ENCODE data around the gene KHDRBS1.
A peak's percentile ranks its signal among the peaks of the same experiment; 100 is the strongest.

Gene KHDRBS1, protein sequence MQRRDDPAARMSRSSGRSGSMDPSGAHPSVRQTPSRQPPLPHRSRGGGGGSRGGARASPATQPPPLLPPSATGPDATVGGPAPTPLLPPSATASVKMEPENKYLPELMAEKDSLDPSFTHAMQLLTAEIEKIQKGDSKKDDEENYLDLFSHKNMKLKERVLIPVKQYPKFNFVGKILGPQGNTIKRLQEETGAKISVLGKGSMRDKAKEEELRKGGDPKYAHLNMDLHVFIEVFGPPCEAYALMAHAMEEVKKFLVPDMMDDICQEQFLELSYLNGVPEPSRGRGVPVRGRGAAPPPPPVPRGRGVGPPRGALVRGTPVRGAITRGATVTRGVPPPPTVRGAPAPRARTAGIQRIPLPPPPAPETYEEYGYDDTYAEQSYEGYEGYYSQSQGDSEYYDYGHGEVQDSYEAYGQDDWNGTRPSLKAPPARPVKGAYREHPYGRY

GRCh38 chr1:32013386-32014198 lies at the start of gene KHDRBS1:
KHDRBS1 (plus strand) TSS chr1:32013868; CDS start chr1:32013996, 128 bp downstream.
- TF ChIP-seq USF1 (IDR thresholded peaks at IDR 0.05) (peak; percentile 96), YY1 (IDR thresholded peaks at IDR 0.05; ENCODE audit: low read depth) (no peak), FOXM1 (IDR thresholded peaks at IDR 0.05; ENCODE audit: borderline replicate concordance, low read depth) (no peak), EGR1 (IDR thresholded peaks at IDR 0.05) (peak; percentile 35; the same call in 1 of the 2 replicates), TAF1 (IDR thresholded peaks at IDR 0.05; ENCODE audit: low read depth) (peak; percentile 93), TCF12 (IDR thresholded peaks at IDR 0.05; ENCODE audit: low read depth) (peak; percentile 31; the same call in 1 of the 2 replicates), RAD21 (IDR thresholded peaks at IDR 0.05; ENCODE audit: low read depth) (no peak), EP300 (IDR thresholded peaks at IDR 0.05; ENCODE audit: borderline replicate concordance) (no peak; the same call in none of the 2 replicates), ZBTB7A (IDR thresholded peaks at IDR 0.05; ENCODE audit: low read depth) (no peak), MAX (IDR thresholded peaks at IDR 0.05) (peak; percentile 94), TEAD4 (IDR thresholded peaks at IDR 0.05) (peak; percentile 84)
- TF ChIP-seq, protein P1, sequence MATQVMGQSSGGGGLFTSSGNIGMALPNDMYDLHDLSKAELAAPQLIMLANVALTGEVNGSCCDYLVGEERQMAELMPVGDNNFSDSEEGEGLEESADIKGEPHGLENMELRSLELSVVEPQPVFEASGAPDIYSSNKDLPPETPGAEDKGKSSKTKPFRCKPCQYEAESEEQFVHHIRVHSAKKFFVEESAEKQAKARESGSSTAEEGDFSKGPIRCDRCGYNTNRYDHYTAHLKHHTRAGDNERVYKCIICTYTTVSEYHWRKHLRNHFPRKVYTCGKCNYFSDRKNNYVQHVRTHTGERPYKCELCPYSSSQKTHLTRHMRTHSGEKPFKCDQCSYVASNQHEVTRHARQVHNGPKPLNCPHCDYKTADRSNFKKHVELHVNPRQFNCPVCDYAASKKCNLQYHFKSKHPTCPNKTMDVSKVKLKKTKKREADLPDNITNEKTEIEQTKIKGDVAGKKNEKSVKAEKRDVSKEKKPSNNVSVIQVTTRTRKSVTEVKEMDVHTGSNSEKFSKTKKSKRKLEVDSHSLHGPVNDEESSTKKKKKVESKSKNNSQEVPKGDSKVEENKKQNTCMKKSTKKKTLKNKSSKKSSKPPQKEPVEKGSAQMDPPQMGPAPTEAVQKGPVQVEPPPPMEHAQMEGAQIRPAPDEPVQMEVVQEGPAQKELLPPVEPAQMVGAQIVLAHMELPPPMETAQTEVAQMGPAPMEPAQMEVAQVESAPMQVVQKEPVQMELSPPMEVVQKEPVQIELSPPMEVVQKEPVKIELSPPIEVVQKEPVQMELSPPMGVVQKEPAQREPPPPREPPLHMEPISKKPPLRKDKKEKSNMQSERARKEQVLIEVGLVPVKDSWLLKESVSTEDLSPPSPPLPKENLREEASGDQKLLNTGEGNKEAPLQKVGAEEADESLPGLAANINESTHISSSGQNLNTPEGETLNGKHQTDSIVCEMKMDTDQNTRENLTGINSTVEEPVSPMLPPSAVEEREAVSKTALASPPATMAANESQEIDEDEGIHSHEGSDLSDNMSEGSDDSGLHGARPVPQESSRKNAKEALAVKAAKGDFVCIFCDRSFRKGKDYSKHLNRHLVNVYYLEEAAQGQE (IDR thresholded peaks at IDR 0.05; ENCODE audit: low read depth), result no peak; the same call in 1 of the 2 replicates

- TF ChIP-seq CEBPB (IDR thresholded peaks at IDR 0.05) (no peak), USF1 (IDR thresholded peaks at IDR 0.05) (no peak), EGR1 (IDR thresholded peaks at IDR 0.05) (no peak), RAD21 (IDR thresholded peaks at IDR 0.05; ENCODE audit: low read depth) (no peak), EP300 (IDR thresholded peaks at IDR 0.05; ENCODE audit: borderline replicate concordance) (no peak), FOXM1 (IDR thresholded peaks at IDR 0.05; ENCODE audit: borderline replicate concordance, low read depth) (no peak)
- TF ChIP-seq, protein P1 (IDR thresholded peaks at IDR 0.05; ENCODE audit: low read depth), result no peak
These were observed 42.8 kb upstream of the KHDRBS1 start for GRCh38 chr1:31970873-31971272.

DNA sequence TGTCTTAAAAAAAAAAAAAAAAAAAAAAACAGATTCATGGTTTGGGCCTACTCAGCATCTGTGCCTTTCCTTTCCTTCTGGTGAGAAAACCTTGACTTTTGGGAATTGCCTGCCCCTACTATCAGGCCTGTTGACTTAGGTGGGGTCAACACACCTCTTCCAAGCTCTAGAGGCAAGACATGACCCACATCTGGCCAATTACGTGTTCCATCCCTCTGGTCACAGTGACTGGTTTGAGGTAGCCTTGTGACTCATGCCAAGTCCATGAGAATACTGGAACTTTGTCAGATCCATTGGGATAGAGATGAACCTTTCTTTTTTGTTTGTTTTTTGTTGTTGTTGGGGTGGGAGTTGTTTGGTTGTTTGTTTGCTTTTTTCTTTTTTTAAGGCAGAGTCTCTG lies 37.3 kb upstream of the KHDRBS1 start:
- TF ChIP-seq YY1 (IDR thresholded peaks at IDR 0.05; ENCODE audit: low read depth), result no peak

DNA sequence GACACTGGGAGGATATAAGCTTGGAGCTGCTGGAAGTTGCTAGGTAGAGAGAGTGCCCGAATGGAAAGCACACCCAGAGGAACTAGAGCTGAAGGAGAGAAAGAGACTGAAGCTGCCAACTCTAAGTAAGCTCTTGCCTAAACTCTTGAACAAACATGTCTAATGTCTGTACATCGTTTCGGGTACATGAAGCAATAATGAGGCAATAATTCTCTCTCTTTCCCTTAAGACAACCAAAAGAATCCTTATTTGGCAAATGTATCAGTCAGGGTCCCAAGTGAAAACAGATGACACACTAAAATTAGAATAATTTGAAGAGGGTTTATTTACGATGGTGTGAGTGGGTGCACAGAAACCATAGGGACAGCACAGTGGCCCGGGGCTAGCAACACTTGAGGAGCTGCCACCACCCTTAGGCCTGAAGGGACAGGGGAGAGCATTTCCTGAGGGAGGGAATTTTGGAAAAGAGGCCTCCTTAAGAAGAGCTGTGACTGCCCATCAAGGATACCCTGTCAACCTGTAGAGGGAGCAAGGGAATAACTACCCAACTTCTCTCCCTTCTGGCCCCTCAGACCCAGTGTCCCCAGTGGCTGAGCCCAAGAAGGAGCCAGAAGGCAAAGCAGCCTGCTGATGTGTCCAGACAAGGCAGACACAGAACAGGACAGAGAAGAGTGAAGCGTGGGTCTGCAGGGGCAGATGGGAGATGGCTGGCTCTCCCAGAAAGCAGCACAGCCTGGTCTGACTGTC lies 36.1 kb upstream of the KHDRBS1 start:
- TF ChIP-seq TAF1 (IDR thresholded peaks at IDR 0.05; ENCODE audit: low read depth) (no peak), MAX (IDR thresholded peaks at IDR 0.05) (no peak), YY1 (IDR thresholded peaks at IDR 0.05; ENCODE audit: low read depth) (no peak), FOXM1 (IDR thresholded peaks at IDR 0.05; ENCODE audit: borderline replicate concordance, low read depth) (no peak), ZBTB7A (IDR thresholded peaks at IDR 0.05; ENCODE audit: low read depth) (no peak), TCF12 (IDR thresholded peaks at IDR 0.05; ENCODE audit: low read depth) (no peak), EP300 (IDR thresholded peaks at IDR 0.05; ENCODE audit: borderline replicate concordance) (no peak), RAD21 (IDR thresholded peaks at IDR 0.05; ENCODE audit: low read depth) (peak; percentile 53), USF1 (IDR thresholded peaks at IDR 0.05) (no peak)
